Measurements from ENCODE around the gene HACD4.

The HACD4 gene, protein sequence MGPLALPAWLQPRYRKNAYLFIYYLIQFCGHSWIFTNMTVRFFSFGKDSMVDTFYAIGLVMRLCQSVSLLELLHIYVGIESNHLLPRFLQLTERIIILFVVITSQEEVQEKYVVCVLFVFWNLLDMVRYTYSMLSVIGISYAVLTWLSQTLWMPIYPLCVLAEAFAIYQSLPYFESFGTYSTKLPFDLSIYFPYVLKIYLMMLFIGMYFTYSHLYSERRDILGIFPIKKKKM

DNA sequence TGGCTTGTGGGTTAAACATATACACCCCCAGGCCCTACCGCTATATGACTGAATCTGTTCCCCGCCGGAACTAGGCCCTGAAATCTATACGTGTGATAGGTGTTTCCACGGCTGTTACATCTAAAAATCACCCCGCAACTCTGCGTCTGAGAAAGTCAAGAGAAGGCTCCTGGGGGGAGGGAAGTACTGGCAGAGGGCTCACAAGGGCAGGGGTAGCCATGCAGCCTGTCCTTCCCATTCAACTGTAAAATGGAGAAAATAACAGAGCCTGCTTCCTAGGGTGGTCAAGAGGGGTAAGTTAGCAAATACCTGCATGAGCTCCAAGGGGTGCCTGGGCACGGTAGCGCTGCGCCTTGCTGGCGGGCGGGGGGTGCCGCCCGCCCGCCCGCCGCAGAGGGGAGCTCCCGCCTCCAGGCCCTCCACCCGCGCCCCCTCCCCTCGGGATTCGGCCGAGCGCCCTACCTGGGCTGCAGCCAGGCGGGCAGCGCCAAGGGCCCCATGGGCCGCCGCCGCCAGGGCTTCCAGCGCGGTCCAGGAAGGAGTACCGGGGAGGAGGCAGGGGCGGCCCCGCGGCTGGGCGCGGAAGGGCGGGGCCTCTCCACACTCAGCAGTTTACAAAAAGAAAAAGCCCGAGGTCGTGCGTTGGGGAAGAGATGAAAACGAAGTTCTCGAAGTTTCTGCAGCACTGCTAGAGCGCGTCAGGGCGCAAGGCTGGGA, at the start of gene HACD4:
Gene HACD4, minus strand, starts transcription at position 550 of the 717 bp plus-strand sequence. Its CDS starts 50 bp downstream, at position 500.
- DNase-seq, result peak; percentile 84

DNA sequence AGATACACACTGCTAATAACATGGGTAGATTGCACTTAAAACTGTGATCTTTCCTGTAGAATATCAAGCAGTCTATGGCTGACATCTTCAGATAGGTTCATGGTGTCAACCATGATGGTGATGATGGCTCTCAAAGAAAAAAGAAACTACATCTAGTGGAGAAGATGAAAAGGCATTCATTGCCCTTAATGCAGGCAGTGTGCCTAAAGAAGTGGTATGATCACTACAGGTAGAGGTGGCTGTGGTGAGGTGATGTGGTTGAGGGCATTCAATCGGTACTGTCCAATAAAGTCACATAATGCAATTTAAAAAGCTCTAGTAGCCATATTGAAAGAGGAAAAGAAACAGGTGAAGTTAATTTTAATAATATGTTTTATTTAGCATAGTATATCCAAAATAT, 49.4 kb upstream of the HACD4 start:
- DNase-seq, result no peak

DNA sequence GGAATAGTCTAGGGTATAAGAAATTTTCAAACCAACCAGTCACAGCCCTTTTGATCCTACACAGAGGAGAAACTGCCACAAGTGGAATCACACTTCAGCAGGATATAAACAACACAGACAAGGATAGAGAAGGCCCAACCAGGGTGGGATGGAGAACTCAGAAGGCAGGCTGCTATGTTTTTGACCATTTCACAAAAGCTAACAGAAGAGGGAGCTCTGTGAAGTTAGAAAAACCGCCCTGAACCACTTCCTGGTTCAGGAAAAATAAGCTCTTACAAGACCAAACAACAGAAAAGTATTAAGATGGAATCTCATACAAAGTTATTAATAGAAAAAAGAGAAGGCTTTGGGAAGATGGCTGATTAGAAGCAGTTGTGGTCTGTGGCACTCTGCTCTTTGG, 47.3 kb upstream of the HACD4 start:
- DNase-seq, result no peak

DNA sequence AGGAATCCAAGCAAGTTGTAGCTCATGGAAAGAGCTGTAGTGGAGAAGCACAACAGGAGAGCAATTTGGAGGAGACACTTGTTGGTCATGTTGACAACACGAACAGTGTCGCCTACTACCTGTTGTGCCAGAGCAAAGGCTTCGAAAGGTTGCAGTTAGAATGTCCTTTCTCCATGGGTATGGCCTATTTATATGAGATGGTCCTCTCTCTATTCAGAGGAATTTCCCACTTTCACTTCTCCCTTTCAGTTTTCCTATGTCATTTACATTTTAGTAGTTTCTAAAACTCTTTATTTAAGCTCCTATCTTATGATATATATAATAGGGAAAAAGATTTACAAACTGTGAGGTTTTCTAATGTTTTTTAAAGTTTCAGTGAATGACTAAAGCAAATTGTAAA, 46.3 kb upstream of the HACD4 start, which contains the start of gene IFNB1:
Gene IFNB1, minus strand, starts transcription at position 162 of the 400 bp plus-strand sequence. Its CDS starts 73 bp downstream, at position 89.
- DNase-seq, result no peak

DNA sequence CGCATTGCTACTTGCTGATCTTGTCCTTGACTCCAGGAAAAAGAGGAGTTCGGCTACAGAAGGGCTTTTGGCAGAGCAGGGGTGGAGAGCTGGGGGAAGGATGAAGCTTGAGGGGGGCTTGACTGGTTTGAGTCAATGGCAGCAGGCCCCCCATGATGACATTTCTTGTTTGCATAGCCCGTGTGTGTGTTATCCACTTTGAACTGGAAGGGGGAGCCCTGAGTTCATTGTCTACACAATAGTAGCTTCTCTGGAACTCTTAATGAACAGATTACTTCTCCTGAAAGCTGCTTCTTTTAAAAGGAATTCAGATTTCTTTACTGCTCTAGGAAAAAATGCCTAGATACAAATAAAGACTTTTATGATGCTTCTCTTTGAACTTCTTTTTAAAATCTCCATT, 44.0 kb upstream of the HACD4 start:
- no peak for DNase-seq

DNA sequence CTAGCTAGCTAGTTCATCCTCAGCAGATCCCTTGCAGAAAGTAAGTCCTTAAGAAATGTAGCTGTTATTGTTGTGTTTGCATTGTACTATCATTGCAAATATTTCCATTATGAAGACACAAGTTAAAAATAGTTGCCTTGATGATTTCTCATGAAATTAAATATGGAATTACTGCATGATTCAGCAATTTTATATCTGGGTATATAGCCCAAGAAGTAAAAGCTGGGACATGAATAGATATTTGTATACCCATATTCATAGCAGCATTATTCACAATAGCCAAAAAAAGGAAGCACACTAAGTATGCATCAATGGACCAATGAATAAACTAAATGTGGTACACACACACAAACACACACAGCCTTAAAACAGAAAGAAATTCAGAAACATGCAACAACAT, 39.5 kb upstream of the HACD4 start:
- DNase-seq, result no peak

DNA sequence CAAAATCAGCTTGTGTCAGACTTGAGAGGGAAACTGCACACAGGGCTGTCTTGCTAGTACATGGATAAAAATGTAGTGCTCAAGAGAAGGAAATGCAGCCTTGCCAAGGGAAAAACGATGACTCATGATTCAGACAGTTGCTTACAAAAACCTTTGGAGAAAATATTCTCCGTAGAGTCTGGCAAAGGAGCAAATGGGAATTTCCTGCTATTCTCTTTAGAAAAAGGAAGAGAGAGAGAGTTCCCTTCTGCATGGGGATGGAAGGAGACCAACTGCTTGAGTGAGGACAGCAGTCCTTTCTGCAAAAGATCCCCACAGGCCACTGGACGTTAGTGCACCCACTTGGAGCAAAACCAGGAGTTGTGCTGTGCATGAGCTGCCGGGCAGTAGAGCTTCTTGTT, 38.7 kb upstream of the HACD4 start:
- no peak for DNase-seq

DNA sequence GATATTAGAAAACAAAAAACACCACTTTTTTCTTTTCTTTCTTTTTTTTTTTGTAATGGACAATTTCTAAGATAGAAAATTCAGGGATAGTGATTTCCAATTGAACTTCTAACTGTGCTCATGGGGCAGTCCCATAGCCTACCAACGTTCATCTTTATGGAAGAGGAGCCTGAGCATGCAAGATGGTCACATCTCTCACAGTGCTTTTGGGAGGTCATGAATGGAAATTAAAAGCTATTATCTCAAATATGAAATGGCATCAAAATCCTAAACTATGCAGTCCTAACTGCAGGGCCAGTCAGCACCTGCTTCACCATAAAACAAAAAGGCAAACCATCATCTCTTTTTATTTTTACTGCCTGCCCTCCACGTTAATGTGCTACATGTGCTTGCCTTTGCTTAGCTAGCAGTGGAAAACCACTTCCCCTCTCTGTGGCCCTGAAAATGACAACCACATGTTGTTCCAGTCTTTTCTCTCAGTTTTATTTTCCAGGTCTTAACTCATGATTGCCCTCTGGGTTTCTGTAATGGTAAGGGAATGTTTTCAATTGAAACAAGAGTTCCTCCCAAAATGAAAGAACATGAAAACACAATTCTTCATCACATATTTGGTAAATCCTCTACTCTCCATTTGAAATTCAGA, 29.6 kb upstream of the HACD4 start:
- no peak for DNase-seq

DNA sequence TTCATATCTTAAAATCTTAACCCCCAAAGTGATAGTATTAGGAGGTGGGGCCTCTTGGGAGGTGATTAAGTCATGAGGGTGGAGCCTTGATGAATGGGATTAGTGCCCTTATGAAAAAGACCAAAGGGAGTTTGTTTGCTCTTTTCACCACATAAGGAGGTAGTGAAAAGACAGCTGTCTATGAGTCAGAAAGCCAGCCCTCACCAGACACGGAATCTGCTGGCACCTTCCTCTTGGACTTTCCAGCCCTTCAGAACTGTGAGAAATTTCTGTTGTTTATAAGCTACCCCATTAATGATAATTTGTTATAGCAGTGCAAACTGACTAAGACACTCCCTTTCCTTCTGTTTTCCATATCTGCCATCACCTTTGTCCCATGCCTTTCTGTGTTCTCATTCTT, 25.5 kb upstream of the HACD4 start:
- no peak for DNase-seq

DNA sequence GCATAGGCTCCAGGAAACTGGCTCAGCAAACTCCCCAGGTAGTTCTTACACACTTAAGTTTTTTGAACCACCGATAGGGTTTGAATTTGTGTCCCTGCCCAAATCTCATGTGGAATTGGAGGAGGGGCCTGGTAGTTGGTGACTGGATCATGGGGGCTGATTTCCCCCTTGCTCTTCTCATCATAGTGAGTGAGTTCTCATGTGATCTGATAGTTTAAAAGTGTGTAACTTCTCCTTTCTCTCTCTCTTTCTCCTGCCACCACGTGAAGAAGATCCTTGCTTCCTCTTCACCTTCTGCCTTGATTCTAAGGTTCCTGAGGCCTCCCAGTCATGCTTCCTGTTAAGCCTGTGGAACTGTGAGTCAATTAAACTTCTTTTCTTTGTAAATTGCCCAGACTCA, 22.4 kb upstream of the HACD4 start:
- DNase-seq, result no peak

DNA sequence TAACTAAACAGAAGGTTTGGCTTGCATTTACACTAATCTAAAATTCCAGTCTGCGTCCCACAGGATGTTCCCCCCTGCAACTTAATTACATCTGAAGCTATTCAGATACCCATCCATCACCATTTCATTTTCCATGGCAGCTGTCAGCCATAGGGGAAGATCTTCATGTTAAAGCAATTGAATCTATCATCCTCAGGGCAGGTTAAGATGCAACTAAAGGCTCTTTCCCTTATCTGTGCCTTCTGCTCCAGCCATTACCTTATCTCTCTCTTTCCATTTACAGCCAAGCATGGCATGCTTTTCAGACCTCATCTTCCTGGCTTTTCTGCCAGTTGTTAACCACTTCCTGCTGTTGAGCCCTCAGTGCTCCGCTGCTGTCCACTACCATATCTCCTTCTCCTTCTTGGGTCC, 15.8 kb upstream of the HACD4 start:
- no peak for DNase-seq

DNA sequence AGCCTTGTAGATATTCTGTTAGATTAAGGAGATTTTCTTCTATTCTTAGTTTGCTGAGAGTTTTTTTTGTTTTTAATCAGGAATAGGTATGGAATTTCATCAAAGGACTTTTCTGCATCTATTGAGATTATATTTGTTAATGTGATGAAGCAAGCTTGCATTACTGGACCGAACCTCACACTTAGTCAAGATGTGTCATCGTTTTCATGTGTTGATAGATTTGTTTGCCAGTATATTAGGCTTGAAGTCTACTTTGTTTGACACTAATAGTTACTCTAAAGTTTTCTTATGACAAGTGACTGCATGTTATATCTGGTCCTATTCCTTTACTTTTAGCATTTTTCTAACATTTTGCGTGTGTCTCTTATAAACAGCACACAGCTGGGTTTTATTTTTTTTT, 12.4 kb upstream of the HACD4 start:
- DNase-seq, result no peak

DNA sequence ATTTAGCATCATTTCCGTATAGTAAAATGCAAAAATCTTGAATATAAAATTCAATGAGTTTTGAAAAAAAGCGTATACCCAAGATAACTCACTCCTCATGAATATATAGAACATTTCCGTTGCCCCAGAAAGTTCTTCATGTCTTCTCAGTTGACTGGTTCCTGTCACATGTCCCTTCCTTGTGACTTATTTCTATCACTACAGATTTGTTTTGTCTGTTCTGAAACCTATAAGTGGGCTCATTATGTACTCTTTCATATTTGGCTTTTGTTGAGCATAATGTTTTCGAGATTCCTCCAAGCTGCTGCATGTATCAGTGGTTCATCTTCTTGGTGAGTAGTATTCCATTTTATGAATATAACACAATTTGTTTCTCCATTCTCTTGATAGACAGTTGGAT, 11.0 kb upstream of the HACD4 start:
- DNase-seq, result no peak

DNA sequence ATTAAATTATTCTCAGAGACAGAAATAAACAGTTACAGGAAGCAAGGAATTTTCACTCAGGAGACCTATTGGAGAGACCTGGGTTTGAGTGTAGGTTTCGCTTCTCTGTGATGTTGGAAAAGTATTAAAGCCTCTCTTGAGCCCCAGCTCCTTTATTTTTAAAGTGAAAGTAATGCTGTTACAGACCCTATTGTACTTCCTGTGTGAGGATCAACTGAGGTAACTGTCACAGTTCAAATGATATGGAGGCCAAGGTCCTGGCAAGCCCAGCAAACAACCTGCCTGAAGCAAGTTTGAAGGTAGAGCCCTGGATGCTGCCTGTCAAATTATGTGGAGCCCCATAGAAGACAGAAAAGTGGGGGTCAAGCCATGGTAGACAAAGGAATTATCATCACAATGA, 7.9 kb upstream of the HACD4 start:
- DNase-seq, result no peak

DNA sequence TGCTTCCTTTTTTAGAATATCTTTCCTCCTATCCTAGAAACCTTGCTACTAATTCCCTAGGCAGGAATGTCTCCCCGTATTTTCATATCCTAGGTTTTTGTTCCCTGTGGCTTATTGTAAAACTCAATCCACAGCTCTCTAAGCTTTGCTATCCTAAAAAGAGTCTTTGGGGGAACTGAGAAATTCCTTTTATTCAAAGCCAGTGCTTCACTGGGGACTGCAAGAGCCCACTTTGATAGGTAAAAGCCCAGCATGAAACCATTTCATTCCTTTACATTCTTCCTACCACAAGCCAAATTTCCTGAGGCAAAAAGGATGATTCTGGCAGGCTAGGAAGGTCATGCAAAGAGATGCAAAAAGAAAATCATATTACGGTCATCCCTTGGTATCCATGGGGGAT, 5.8 kb upstream of the HACD4 start:
- no peak for DNase-seq

DNA sequence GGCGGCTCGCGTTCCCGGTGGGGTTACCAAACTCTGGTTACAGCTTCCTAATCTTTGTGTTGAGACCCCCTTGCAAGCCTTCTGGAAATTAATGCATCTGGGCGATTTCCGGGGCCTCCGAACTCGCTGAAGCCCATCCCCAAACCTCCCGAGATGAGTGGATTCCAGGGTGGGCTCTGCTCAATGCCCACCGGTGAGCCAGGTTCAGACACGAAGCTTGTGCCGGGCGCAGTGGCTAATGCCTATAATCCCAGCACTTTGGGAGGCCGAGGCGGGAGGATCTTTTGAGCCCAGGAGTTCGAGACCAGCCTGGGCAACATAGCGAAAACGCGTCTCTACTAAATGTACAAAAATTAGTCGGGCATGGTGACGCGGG, 356 bp upstream of the HACD4 start:
- no peak for DNase-seq

DNA sequence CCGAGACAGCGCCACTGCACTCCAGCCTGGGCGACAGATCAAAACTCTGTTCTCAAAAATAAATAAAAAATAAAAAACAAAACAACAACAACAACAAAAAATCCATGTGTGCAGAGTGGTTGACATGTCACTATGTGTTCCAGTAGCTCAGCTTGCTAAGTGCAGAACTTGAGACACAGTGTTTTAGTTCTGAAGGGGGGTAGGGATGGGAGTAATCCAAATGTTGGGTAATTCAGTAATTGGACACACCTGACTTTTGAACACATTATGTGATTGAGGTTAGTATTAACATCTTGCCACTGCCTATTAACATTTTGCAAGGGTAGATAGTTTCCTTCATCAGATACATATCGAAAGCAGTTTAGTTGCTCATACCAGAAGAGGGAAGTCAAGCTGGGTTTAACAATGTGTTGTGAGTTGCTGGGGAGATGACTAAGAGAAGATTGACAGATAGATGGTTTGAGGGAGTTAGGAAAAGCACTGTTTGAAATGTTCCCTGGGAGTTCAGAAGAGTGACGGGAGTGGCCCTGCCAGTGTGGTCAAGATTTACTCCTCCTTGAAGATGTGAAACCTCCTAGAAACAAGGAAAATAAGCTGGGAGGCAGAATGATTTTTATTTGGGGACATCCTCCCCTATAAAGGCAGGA, 928 bp downstream of the HACD4 start:
- peak; percentile 64 for DNase-seq

DNA sequence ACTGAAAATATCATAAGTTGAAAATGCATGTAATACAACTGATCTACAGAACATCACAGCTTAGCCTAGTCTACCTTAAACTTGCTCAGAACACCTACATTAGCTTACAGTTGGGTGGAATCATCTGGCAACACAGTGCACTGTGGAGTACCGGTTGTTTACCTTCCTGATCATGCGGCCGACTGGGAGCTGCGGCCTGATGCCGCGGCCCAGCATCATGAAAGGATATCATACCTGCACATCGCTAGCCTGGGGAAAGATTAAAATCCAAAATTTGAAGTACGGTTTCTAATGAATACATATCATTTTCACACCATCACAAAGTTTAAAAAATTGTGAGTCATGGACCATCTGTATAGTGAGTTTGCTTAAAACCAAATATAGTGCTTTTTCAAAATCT, 1.8 kb downstream of the HACD4 start:
- DNase-seq, result no peak

DNA sequence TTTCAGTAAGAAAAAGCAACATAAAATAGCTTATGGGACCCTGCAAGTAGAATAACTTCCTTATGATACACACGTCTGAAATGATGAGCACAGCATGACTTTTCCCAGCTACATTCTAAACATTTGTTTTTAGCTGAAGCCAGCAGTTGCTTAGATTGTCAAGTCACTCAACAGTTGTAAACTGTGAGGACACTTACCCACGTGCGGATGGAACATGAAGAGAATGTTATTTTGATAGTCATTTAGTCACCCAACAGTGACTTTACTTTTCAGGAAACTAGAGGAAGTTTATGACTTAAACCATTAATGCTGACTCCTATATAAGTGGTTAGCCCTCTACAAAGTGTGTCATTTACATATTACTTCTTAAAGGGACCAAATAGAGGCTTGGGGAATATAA, 3.0 kb downstream of the HACD4 start:
- DNase-seq, result no peak

DNA sequence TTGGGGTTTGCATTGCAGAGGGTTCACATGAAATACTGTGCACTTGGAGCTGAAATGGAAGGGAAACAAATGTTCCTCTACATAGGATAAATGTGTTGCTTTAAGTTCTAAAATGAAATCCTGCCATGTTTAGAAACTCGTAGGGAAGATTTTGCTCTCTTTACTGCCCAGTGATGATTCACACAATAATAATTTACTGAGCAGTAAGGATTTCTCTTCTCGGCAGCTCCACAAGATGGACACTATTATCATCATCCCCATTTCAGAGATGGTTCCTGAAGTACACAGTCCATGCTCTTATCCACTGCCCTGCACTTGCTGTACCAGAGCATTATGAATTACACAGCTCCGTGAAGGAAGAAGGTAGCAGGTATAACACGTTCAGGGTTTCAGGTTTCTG, 4.1 kb downstream of the HACD4 start:
- DNase-seq, result no peak

DNA sequence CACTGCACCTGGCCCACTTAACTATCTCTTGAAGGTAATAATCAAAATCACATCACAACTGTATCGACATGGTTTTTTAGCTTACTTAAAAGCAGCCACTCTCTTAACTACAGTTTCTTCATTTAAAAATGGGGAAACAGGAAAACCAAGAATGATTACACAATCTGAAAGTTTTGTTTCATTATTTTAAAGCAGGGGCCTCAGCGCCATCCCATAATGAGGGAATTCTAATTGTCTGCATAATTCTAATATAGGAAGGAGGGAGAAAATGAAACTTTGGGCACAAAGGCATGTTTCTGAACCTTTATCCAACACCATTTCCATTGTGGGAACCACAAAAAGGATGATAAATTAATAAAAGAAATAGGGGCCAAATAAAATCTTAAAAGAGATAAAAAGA, 7.6 kb downstream of the HACD4 start:
- DNase-seq, result no peak

DNA sequence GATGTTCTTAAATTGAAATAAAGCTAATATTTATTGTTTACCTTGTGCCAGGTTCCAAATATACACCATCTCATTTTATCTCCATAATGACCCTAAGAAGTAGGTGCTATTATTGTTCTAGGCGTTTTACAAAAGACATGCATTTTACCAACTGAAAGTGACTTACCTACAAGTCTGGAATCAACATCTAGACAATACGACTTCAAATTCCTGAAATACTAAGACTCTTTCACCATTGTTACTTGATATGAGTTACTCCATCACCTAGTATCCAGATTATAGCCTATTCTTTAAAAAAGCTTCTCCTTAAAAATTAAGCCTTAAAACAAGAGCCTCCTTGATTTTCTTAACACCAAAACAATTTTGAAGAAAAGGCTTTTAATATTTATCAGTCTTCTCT, 13.3 kb downstream of the HACD4 start:
- DNase-seq, result no peak

DNA sequence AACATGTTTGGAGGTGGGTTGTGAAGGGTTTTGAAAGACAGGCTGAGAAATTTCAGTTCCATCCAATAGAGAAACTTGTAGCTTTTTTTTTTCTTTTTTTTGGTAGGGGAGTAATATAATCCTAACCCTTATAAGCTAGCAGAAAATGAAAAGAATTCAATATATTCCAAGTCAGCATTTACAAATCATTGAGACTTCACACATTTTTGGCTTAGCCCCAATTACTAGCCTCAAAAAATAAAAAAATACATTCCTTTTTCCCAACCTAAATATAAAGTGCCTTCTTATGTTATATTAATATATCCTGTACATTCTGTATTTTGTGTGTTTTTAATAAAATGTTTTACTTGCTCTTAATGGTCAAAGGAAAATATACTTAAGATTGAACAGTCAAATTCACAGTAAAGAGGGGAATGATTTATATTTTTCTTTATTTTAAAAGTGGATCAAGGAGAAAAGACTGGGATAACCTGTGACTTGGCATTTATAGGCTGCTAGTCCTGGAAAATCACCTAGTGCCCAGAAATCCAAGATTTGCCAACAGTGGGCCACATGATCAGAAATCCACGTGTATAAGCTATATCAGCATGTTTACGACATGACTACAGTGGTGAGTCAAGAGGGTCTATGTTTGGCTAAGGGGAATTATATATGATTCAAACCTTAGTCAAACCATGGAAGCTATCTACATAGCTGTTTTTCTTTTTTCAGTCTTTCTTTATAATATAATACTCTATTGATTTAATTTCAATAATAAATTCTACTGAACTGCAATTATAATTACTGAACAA, 14.5 kb downstream of the HACD4 start:
- no peak for DNase-seq
